Measurements from ENCODE around the gene PNRC1.
"Not testable (repeated sequence)": the region's sequence is repeated elsewhere in the genome, so short reads cannot be mapped to it uniquely, and the experiment has no call there.

The PNRC1 gene

GRCh38 chr6:89045576-89045975 lies 35.0 kb upstream of the PNRC1 start:
- H3K36me3 ChIP-seq (ENCODE audit: control insufficient read depth, insufficient read depth, low read length), result no peaks in the 10 kb centered on the region
- no peaks in the 10 kb centered on the region for H3K27me3 ChIP-seq (ENCODE audit: control insufficient read depth, insufficient read depth, low read length)
- no peaks in the 10 kb centered on the region for H3K4me1 ChIP-seq (ENCODE audit: control insufficient read depth, insufficient read depth, low read length)
- H3K4me3 ChIP-seq (ENCODE audit: low read length), result no peak overlapping the region
- no peak overlapping the region for H3K9ac ChIP-seq (ENCODE audit: low read length)
- H3K27ac ChIP-seq (ENCODE audit: low read depth, low read length), result no peak overlapping the region

GRCh38 chr6:89047473-89047872 lies 33.1 kb upstream of the PNRC1 start:
- no peak overlapping the region for H3K9ac ChIP-seq (ENCODE audit: low read length)
- H3K4me3 ChIP-seq (ENCODE audit: low read length), result no peak overlapping the region
- no peaks in the 10 kb centered on the region for H3K36me3 ChIP-seq (ENCODE audit: control insufficient read depth, insufficient read depth, low read length)
- no peaks in the 10 kb centered on the region for H3K27me3 ChIP-seq (ENCODE audit: control insufficient read depth, insufficient read depth, low read length)
- H3K4me1 ChIP-seq (ENCODE audit: control insufficient read depth, insufficient read depth, low read length), result no peaks in the 10 kb centered on the region
- no peak overlapping the region for H3K27ac ChIP-seq (ENCODE audit: low read depth, low read length)

DNA sequence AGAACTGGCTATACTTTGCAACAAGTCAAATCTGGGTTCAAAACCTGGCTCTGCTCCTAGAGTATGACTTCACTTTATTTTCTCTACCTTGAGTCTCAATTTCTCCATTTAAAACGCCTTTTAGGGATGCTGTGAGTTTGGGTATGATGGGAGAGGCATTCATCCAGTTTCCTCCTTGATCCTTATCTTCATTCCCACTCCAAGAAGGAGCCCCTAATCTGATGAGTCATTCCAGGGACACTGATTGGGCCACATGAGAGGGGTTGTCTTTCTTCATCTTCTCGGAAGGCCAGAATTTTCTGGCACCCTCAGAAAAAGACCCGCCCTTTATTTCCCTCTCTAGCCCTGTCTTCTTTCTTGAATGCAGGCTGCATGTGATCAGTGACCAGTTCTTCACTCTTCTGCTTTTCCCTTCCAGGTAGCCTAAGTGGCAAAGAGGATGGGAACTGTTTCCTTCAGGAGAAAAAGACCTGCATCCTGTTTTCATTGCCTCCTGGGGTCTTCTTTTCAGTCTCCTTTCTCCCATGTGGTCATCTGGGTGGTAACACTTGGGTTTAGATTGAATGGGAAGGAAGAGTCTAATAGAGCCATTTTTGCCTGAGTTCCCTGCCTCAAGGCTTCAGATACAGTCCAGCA lies 32.1 kb upstream of the PNRC1 start:
- Histone ChIP-seq H3K9ac (ENCODE audit: low read length) (no peak overlapping the region), H3K4me1 (ENCODE audit: control insufficient read depth, insufficient read depth, low read length) (no peaks in the 10 kb centered on the region), H3K27me3 (ENCODE audit: control insufficient read depth, insufficient read depth, low read length) (no peaks in the 10 kb centered on the region), H3K36me3 (ENCODE audit: control insufficient read depth, insufficient read depth, low read length) (no peaks in the 10 kb centered on the region), H3K27ac (ENCODE audit: low read depth, low read length) (no peak overlapping the region), H3K4me3 (ENCODE audit: low read length) (no peak overlapping the region)

GRCh38 chr6:89048985-89049384 lies 31.6 kb upstream of the PNRC1 start:
- H3K4me3 ChIP-seq (ENCODE audit: low read length), result no peak overlapping the region
- H3K4me1 ChIP-seq (ENCODE audit: control insufficient read depth, insufficient read depth, low read length), result no peaks in the 10 kb centered on the region
- no peaks in the 10 kb centered on the region for H3K27me3 ChIP-seq (ENCODE audit: control insufficient read depth, insufficient read depth, low read length)
- no peaks in the 10 kb centered on the region for H3K36me3 ChIP-seq (ENCODE audit: control insufficient read depth, insufficient read depth, low read length)
- no peak overlapping the region for H3K9ac ChIP-seq (ENCODE audit: low read length)
- H3K27ac ChIP-seq (ENCODE audit: low read depth, low read length), result no peak overlapping the region

DNA sequence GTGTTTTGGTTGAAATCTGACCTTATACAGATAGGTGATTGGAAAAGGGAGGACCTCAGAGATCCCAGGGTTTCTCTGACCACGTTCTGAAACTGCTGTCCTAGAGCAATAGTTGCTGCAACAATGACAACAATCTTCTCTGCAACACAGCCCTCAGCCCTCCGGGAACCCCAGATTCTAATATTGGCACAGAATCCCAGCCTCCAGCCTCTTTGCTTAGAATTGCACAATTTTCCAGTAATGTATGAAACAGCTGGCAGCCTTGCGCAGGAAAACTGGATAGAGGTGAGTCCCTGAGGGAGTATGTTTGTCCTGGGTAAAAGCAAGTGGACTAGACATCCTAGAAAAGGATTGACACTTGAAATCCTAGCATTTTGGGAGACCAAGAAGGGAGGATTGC lies 30.4 kb upstream of the PNRC1 start:
- no peak overlapping the region for H3K4me3 ChIP-seq (ENCODE audit: low read length)
- no peaks in the 10 kb centered on the region for H3K27me3 ChIP-seq (ENCODE audit: control insufficient read depth, insufficient read depth, low read length)
- no peaks in the 10 kb centered on the region for H3K4me1 ChIP-seq (ENCODE audit: control insufficient read depth, insufficient read depth, low read length)
- no peak overlapping the region for H3K9ac ChIP-seq (ENCODE audit: low read length)
- H3K27ac ChIP-seq (ENCODE audit: low read depth, low read length), result no peak overlapping the region
- H3K36me3 ChIP-seq (ENCODE audit: control insufficient read depth, insufficient read depth, low read length), result no peaks in the 10 kb centered on the region

DNA sequence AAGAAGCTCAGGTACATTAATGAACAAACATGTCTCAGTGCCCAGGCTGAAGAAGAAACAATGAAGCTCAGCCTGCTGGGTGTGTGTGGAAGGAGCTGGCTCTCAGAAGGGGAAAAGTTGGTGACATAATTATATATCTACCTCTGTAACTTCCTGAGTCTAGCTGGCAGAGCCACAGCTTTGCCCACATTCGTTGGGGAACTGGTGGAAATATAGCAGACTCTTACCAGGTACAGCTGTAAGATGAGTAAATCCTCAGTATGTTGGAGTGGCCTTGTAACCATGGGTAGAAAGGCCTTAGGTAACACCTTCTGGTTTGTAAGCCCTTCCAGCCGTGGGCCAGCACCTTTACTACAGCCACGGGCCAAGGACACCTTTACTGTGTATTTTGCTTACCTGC lies 29.9 kb upstream of the PNRC1 start:
- Histone ChIP-seq H3K9ac (ENCODE audit: low read length) (no peak overlapping the region), H3K4me3 (ENCODE audit: low read length) (no peak overlapping the region), H3K27me3 (ENCODE audit: control insufficient read depth, insufficient read depth, low read length) (no peaks in the 10 kb centered on the region), H3K36me3 (ENCODE audit: control insufficient read depth, insufficient read depth, low read length) (no peaks in the 10 kb centered on the region), H3K4me1 (ENCODE audit: control insufficient read depth, insufficient read depth, low read length) (no peaks in the 10 kb centered on the region), H3K27ac (ENCODE audit: low read depth, low read length) (no peak overlapping the region)

DNA sequence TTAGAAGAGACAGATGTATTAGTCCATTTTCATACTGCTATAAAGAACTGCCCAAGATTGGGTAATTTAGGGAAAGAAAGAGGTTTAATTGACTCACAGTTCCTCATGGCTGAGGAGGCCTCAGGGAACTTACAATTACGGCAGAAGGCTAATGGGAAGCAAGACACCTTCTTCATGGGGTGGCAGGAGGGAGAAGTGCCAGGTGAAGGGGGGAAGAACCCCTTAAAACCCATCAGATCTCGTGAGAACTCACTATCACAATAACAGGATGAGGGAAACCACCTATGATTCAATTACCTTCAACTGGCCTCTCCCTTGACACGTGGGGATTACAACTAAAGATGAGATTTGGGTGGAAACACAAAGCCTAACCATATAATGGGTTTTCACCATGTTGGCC lies 28.9 kb upstream of the PNRC1 start:
- Histone ChIP-seq H3K9ac (ENCODE audit: low read length) (no peak overlapping the region), H3K4me3 (ENCODE audit: low read length) (no peak overlapping the region), H3K27me3 (ENCODE audit: control insufficient read depth, insufficient read depth, low read length) (no peaks in the 10 kb centered on the region), H3K36me3 (ENCODE audit: control insufficient read depth, insufficient read depth, low read length) (no peaks in the 10 kb centered on the region), H3K4me1 (ENCODE audit: control insufficient read depth, insufficient read depth, low read length) (no peaks in the 10 kb centered on the region), H3K27ac (ENCODE audit: low read depth, low read length) (no peak overlapping the region)

GRCh38 chr6:89054208-89054607 lies 26.3 kb upstream of the PNRC1 start:
- no peak overlapping the region for H3K9ac ChIP-seq (ENCODE audit: low read length)
- H3K27ac ChIP-seq (ENCODE audit: low read depth, low read length), result no peak overlapping the region
- H3K4me3 ChIP-seq (ENCODE audit: low read length), result no peak overlapping the region

GRCh38 chr6:89057759-89058158 lies 22.8 kb upstream of the PNRC1 start:
- Histone ChIP-seq H3K4me1 (ENCODE audit: control insufficient read depth, insufficient read depth, low read length) (no peaks in the 10 kb centered on the region), H3K27me3 (ENCODE audit: control insufficient read depth, insufficient read depth, low read length) (no peaks in the 10 kb centered on the region), H3K4me3 (ENCODE audit: low read length) (no peak overlapping the region), H3K9ac (ENCODE audit: low read length) (no peak overlapping the region), H3K36me3 (ENCODE audit: control insufficient read depth, insufficient read depth, low read length) (no peaks in the 10 kb centered on the region), H3K27ac (ENCODE audit: low read depth, low read length) (no peak overlapping the region)

More at GRCh38 chr6:89054208-89054607, 26.3 kb upstream of the PNRC1 start:
- Histone ChIP-seq H3K27me3 (ENCODE audit: control insufficient read depth, insufficient read depth, low read length) (no peaks in the 10 kb centered on the region), H3K36me3 (ENCODE audit: control insufficient read depth, insufficient read depth, low read length) (no peaks in the 10 kb centered on the region), H3K4me1 (ENCODE audit: control insufficient read depth, insufficient read depth, low read length) (no peaks in the 10 kb centered on the region)

GRCh38 chr6:89058627-89059026 lies 21.9 kb upstream of the PNRC1 start:
- no peak overlapping the region for H3K4me3 ChIP-seq (ENCODE audit: low read length)
- H3K27me3 ChIP-seq (ENCODE audit: control insufficient read depth, insufficient read depth, low read length), result no peaks in the 10 kb centered on the region
- H3K36me3 ChIP-seq (ENCODE audit: control insufficient read depth, insufficient read depth, low read length), result no peaks in the 10 kb centered on the region
- H3K27ac ChIP-seq (ENCODE audit: low read depth, low read length), result no peak overlapping the region
- no peaks in the 10 kb centered on the region for H3K4me1 ChIP-seq (ENCODE audit: control insufficient read depth, insufficient read depth, low read length)
- H3K9ac ChIP-seq (ENCODE audit: low read length), result no peak overlapping the region

DNA sequence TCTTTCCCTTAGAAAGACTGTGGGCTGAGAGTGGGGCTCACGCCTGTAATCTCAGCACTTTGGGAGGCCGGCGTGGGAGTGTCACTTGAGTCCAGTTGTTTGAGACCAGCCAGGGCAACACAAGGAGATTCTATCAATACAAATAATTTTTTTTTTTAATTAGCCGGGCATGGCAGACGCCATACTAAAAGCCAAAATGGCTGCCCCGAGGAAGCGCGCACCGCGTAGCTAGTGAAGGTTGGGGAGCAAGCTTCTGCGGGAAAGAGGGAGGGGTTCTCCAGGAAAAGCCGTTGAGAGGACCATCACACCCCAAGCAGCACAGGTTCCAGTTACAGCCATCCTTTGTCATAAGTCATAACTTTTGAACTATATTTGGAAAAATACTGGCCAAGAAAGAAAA lies 21.3 kb upstream of the PNRC1 start:
- H3K4me1 ChIP-seq (ENCODE audit: control insufficient read depth, insufficient read depth, low read length), result no peaks in the 10 kb centered on the region

DNA sequence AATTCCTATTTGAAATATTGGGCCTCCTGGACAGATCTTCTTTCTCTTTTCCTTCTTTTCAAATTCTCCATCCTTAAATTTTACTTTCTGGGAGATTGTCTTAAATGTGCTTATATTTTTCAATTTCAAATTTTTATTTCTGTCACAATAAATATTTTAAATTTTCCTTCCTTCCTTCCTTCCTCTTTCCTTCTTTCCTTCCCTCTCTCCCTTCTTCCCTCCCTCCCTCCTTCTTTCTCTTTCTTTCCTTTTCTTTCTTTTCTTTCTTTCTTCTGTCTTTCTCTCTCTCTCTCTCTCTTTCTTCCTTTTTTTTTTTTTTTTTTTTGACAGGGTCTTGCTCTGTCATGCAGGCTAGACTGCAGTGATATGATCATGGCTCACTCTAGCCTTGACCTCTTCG lies 16.7 kb upstream of the PNRC1 start:
- Histone ChIP-seq H3K4me1 (ENCODE audit: control insufficient read depth, insufficient read depth, low read length) (no peaks in the 10 kb centered on the region), H3K27me3 (ENCODE audit: control insufficient read depth, insufficient read depth, low read length) (no peaks in the 10 kb centered on the region), H3K9ac (ENCODE audit: low read length) (no peak overlapping the region), H3K4me3 (ENCODE audit: low read length) (no peak overlapping the region), H3K27ac (ENCODE audit: low read depth, low read length) (no peak overlapping the region), H3K36me3 (ENCODE audit: control insufficient read depth, insufficient read depth, low read length) (no peaks in the 10 kb centered on the region)

More for the DNA sequence above, 21.3 kb upstream of the PNRC1 start:
- Histone ChIP-seq H3K27me3 (ENCODE audit: control insufficient read depth, insufficient read depth, low read length) (no peaks in the 10 kb centered on the region), H3K4me3 (ENCODE audit: low read length) (no peak overlapping the region), H3K36me3 (ENCODE audit: control insufficient read depth, insufficient read depth, low read length) (no peaks in the 10 kb centered on the region), H3K27ac (ENCODE audit: low read depth, low read length) (no peak overlapping the region), H3K9ac (ENCODE audit: low read length) (no peak overlapping the region)

GRCh38 chr6:89064931-89065330 lies 15.6 kb upstream of the PNRC1 start:
- not testable (repeated sequence) for H3K36me3 ChIP-seq (ENCODE audit: control insufficient read depth, insufficient read depth, low read length); H3K27me3 ChIP-seq (ENCODE audit: control insufficient read depth, insufficient read depth, low read length)

More at GRCh38 chr6:89064931-89065330, 15.6 kb upstream of the PNRC1 start:
- H3K27ac ChIP-seq (ENCODE audit: low read depth, low read length); H3K4me3 ChIP-seq (ENCODE audit: low read length); H3K4me1 ChIP-seq (ENCODE audit: control insufficient read depth, insufficient read depth, low read length); H3K9ac ChIP-seq (ENCODE audit: low read length): not testable (repeated sequence)

Data from rectal smooth muscle tissue (tissue), 1 donor.